Transverse colon (tissue), 4 donors: ENCODE measurements around the gene CNTNAP2.

ENCODE experiments used
- EP300 ChIP-seq: sonication (generic); formaldehyde crosslinking; IDR thresholded peaks from one replicate; pipeline ENCODE4 v1.6.1; 2017; ENCODE audit warnings: antibody characterized with exemption, low read depth
- POLR2A ChIP-seq: fragments of 450-650 bp; IDR thresholded peaks from one replicate; pipeline ENCODE4 v1.6.1; 2016; ENCODE audit warnings: antibody characterized with exemption, mild to moderate bottlenecking, moderate library complexity
- POLR2AphosphoS5 ChIP-seq, 3 donors: sonication (generic); formaldehyde crosslinking; IDR thresholded peaks; one replicate each; pipeline ENCODE4 v1.6.1; 2016; ENCODE audit warnings: antibody characterized with exemption in 3 of 3
- TF ChIP-seq, protein P1 (sequence below), 5 experiments: fragments of 200-600 bp in 3 of 5; fragments of 450-650 bp in 2 of 5; sonication (generic) in 3 of 5; IDR thresholded peaks; 1 replicate in 2 of 5; 2 replicates in 3 of 5; pipeline ENCODE4 v1.5.1; 2016 to 2017; ENCODE audit warnings: antibody characterized with exemption in 5 of 5, inconsistent platforms in 3 of 5, mild to moderate bottlenecking in 2 of 5, moderate library complexity in 1 of 5

DNA sequence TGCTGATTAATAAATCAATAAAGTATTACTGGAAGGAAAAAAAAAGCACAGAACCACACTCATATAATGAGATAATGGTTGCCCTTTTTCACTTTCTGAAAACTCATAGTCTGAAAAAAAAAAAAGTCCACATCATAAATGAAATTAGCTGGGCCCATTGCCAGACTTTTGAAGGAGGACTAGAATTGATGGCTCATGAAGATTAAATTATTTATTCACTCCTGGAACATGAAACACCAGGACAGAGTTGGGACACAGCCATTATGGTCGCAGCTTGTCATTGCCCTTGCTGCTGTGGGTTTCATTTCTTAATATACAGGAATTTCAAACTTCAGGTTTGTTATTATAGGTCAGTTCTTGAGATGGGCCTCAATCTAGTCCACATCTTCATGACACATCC, 91.9 kb downstream of the CNTNAP2 start:
- TF ChIP-seq, protein P1, sequence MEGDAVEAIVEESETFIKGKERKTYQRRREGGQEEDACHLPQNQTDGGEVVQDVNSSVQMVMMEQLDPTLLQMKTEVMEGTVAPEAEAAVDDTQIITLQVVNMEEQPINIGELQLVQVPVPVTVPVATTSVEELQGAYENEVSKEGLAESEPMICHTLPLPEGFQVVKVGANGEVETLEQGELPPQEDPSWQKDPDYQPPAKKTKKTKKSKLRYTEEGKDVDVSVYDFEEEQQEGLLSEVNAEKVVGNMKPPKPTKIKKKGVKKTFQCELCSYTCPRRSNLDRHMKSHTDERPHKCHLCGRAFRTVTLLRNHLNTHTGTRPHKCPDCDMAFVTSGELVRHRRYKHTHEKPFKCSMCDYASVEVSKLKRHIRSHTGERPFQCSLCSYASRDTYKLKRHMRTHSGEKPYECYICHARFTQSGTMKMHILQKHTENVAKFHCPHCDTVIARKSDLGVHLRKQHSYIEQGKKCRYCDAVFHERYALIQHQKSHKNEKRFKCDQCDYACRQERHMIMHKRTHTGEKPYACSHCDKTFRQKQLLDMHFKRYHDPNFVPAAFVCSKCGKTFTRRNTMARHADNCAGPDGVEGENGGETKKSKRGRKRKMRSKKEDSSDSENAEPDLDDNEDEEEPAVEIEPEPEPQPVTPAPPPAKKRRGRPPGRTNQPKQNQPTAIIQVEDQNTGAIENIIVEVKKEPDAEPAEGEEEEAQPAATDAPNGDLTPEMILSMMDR (IDR thresholded peaks at IDR 0.05) = no peak
- TF ChIP-seq EP300 (no peak), POLR2A (no peak), POLR2AphosphoS5 (IDR thresholded peaks at IDR 0.05) (no peak)
